PC-9 (cell line): ENCODE data around the gene ZNF10.

Source experiments
- EZH2 ChIP-seq: fragments of 200-600 bp; sonication (generic); IDR thresholded peaks from 2 replicates; pipeline ENCODE4 v1.8.0; 2017; ENCODE audit warnings: antibody characterized with exemption, low read depth
- TF ChIP-seq, protein P1 (sequence below): fragments of 200-600 bp; sonication (generic); conservative IDR thresholded peaks from 2 replicates; pipeline ENCODE4 v1.6.1; 2017; ENCODE audit warnings: mixed run types, antibody characterized with exemption, mild to moderate bottlenecking, moderate library complexity

DNA sequence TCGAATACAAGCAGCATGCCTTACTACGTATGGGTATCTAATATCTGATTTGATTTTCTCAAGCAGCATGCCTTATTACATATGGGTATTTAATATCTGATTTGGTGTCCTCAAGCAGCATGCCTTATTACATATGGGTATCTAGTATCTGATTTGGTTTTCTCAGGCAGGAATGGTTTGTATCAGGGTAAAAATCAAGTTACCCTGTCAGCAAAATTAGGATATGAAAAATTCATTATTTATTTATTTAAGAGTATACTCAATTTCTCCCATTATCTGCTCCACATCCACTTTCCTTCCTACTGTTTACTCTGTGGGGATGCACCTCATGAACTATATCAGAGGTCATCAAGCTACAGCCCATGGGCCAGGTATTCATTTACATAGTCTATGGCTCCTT, 22.3 kb upstream of the ZNF10 start:
- TF ChIP-seq, protein P1, sequence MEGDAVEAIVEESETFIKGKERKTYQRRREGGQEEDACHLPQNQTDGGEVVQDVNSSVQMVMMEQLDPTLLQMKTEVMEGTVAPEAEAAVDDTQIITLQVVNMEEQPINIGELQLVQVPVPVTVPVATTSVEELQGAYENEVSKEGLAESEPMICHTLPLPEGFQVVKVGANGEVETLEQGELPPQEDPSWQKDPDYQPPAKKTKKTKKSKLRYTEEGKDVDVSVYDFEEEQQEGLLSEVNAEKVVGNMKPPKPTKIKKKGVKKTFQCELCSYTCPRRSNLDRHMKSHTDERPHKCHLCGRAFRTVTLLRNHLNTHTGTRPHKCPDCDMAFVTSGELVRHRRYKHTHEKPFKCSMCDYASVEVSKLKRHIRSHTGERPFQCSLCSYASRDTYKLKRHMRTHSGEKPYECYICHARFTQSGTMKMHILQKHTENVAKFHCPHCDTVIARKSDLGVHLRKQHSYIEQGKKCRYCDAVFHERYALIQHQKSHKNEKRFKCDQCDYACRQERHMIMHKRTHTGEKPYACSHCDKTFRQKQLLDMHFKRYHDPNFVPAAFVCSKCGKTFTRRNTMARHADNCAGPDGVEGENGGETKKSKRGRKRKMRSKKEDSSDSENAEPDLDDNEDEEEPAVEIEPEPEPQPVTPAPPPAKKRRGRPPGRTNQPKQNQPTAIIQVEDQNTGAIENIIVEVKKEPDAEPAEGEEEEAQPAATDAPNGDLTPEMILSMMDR = no peak
- TF ChIP-seq EZH2 = no peak
